ENCODE data around the gene LMX1A. TPM values are rescaled to one million over a fixed set of nuclear protein-coding genes. Genes with fewer than 3 reads are reported as not detected.
A peak's percentile ranks its signal among the peaks of the same experiment; 100 is the strongest.

LMX1A gene
- total and polyA plus RNA-seq, 2 of the 13 experiments (the other 11 are each of a cell fraction or from before 2014, with no cell fraction given), result 0.07 TPM; not detected in 1

DNA sequence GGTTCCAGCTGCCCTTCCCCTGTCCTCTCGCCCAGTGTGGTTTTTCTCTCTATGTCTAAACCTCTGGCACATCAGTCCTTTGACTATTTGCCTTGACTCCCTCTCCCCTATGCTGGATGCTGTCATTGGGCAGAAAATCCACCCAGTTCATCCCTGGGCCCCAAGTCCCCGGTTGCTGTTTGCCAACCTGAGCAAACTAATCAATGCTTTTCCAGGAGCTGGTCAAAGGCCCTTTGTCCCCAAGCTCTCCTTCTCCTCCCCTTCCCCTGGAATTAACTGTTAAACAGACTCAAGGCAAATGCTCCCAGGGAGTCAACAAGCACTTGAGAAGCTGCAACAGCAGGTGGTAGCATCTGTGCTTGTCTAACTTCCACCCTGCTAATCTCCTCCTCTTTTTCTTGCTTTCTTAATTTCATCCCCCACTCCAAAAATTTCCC is 102.7 kb downstream of the LMX1A start (continued):
- TF ChIP-seq TRIM22 (IDR thresholded peaks at IDR 0.05) (no peak), FOXA3 (CRISPR knock-in tag; IDR thresholded peaks at IDR 0.05) (peak; percentile 63), ZNF879 (CRISPR knock-in tag; IDR thresholded peaks at IDR 0.05) (no peak), MEF2D (CRISPR knock-in tag; IDR thresholded peaks at IDR 0.05) (no peak), ZNF138 (CRISPR knock-in tag; IDR thresholded peaks at IDR 0.05; ENCODE audit: low read depth) (no peak), SETDB1 (CRISPR knock-in tag; IDR thresholded peaks at IDR 0.05; ENCODE audit: borderline replicate concordance) (no peak), TBX2 (CRISPR knock-in tag; IDR thresholded peaks at IDR 0.05; ENCODE audit: borderline replicate concordance) (peak; percentile 43; the same call in 1 of the 2 replicates), NR2F1 (CRISPR knock-in tag; IDR thresholded peaks at IDR 0.05) (no peak), SNAPC4 (CRISPR knock-in tag; IDR thresholded peaks at IDR 0.05) (no peak), ZC3H13 (CRISPR knock-in tag; IDR thresholded peaks at IDR 0.05) (no peak), KDM1A (CRISPR knock-in tag; IDR thresholded peaks at IDR 0.05) (peak; percentile 55; the same call in 1 of the 2 replicates), GLI4 (CRISPR knock-in tag; IDR thresholded peaks at IDR 0.05; ENCODE audit: borderline replicate concordance) (no peak), MIER3 (CRISPR knock-in tag; IDR thresholded peaks at IDR 0.05; ENCODE audit: borderline replicate concordance) (no peak), MAFG (CRISPR knock-in tag; IDR thresholded peaks at IDR 0.05) (no peak), PCBP2 (optimal IDR thresholded peaks at IDR 0.05; ENCODE audit: low read depth, low read length, poor library complexity, severe bottlenecking) (no peak), ZNF331 (CRISPR knock-in tag; IDR thresholded peaks at IDR 0.05) (peak; percentile 19; the same call in 1 of the 2 replicates), ZNF354B (CRISPR knock-in tag; IDR thresholded peaks at IDR 0.05) (no peak), TBP (CRISPR knock-in tag; IDR thresholded peaks at IDR 0.05) (no peak)
- TF ChIP-seq, protein P1, sequence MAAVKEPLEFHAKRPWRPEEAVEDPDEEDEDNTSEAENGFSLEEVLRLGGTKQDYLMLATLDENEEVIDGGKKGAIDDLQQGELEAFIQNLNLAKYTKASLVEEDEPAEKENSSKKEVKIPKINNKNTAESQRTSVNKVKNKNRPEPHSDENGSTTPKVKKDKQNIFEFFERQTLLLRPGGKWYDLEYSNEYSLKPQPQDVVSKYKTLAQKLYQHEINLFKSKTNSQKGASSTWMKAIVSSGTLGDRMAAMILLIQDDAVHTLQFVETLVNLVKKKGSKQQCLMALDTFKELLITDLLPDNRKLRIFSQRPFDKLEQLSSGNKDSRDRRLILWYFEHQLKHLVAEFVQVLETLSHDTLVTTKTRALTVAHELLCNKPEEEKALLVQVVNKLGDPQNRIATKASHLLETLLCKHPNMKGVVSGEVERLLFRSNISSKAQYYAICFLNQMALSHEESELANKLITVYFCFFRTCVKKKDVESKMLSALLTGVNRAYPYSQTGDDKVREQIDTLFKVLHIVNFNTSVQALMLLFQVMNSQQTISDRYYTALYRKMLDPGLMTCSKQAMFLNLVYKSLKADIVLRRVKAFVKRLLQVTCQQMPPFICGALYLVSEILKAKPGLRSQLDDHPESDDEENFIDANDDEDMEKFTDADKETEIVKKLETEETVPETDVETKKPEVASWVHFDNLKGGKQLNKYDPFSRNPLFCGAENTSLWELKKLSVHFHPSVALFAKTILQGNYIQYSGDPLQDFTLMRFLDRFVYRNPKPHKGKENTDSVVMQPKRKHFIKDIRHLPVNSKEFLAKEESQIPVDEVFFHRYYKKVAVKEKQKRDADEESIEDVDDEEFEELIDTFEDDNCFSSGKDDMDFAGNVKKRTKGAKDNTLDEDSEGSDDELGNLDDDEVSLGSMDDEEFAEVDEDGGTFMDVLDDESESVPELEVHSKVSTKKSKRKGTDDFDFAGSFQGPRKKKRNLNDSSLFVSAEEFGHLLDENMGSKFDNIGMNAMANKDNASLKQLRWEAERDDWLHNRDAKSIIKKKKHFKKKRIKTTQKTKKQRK (IDR thresholded peaks at IDR 0.05; ENCODE audit: low read length), result no peak
- TF ChIP-seq, protein P2, sequence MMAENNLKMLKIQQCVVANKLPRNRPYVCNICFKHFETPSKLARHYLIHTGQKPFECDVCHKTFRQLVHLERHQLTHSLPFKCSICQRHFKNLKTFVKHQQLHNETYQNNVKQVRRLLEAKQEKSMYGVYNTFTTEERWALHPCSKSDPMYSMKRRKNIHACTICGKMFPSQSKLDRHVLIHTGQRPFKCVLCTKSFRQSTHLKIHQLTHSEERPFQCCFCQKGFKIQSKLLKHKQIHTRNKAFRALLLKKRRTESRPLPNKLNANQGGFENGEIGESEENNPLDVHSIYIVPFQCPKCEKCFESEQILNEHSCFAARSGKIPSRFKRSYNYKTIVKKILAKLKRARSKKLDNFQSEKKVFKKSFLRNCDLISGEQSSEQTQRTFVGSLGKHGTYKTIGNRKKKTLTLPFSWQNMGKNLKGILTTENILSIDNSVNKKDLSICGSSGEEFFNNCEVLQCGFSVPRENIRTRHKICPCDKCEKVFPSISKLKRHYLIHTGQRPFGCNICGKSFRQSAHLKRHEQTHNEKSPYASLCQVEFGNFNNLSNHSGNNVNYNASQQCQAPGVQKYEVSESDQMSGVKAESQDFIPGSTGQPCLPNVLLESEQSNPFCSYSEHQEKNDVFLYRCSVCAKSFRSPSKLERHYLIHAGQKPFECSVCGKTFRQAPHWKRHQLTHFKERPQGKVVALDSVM (CRISPR knock-in tag; IDR thresholded peaks at IDR 0.05), result no peak
